ENCODE results near the gene ARHGEF2.

Gene ARHGEF2

GRCh38 chr1:155971910-155972809 lies 6.2 kb downstream of the ARHGEF2 start:
- Histone ChIP-seq H3K79me2 (ENCODE audit: insufficient read depth, low read length) (peaks cover 90% of the 10 kb centered on the region), H3F3A (ENCODE audit: insufficient read depth) (peaks cover 4% of the 10 kb centered on the region; the same call in 1 of the 2 replicates), H2AFZ (ENCODE audit: low read depth, low read length, severe bottlenecking) (no peak overlapping the region), H3K4me3 (ENCODE audit: insufficient read depth, low read length, poor library complexity, severe bottlenecking) (no peak overlapping the region), H3K4me2 (ENCODE audit: low read depth, low read length, poor library complexity, severe bottlenecking) (peak overlapping the region; percentile 15), H3K9ac (ENCODE audit: low read length) (no peak overlapping the region), H3K27me3 (ENCODE audit: low read length) (no peaks in the 10 kb centered on the region), H3K27ac (ENCODE audit: low read depth, low read length) (no peak overlapping the region), H3K9me2 (replicated peaks; ENCODE audit: insufficient read depth, low read length) (no peaks in the 10 kb centered on the region), H4K20me1 (ENCODE audit: low read depth, low read length) (no peaks in the 10 kb centered on the region; the same call in 1 of the 2 replicates), H3K36me3 (ENCODE audit: low read length) (0 out of 2 replicates have a peak, but pooled peaks cover 3% of the 10 kb centered on the region), H3K9me3 (ENCODE audit: insufficient read depth, low read length) (no peaks in the 10 kb centered on the region)
- no peak for TF ChIP-seq EZH2phosphoT487 (conservative IDR thresholded peaks at IDR 0.05; ENCODE audit: low read length)
- no peak for TF ChIP-seq CTCF (IDR thresholded peaks at IDR 0.05; ENCODE audit: insufficient read depth, low read length, poor library complexity, severe bottlenecking)

DNA sequence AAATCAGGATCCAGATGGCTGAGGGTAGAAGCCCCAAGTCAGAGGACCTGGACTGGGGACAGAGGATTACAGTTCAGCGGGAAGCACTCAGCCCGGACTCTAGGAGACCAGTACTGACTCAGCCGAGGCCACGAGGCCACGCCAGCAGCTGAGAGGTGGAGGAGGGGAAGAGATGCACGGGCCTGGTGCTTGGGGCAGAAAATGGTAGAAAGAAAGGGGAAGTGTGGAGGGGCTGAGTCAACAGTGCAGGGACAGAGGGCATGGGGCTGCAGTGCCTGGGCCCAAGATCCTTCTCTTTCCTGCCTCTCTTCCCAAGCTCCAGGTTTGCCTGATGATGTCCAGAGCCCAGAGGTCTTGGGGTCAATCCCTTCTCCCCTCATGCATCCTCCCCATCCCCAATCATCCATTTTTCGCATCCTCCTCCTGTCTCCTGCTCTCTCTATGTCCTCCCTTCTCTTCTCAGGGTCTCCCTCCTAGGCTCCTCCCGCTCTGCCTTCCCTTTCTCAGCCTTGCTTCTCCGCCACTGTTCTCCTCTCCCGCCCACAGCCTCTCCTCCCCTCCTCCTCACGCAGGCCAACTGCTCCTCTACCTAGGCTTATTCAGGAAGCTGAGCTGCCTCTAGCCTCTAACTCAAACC lies 7.7 kb downstream of the ARHGEF2 start:
- H3K9ac ChIP-seq (ENCODE audit: low read length), result peak overlapping the region; percentile 39
- H3K36me3 ChIP-seq (ENCODE audit: low read length), result 0 out of 2 replicates have a peak, but pooled peaks cover 3% of the 10 kb centered on the region
- H4K20me1 ChIP-seq (ENCODE audit: low read depth, low read length), result no peaks in the 10 kb centered on the region; the same call in 1 of the 2 replicates
- no peaks in the 10 kb centered on the region for H3K9me3 ChIP-seq (ENCODE audit: insufficient read depth, low read length)
- peak overlapping the region; percentile 43 for H3K4me2 ChIP-seq (ENCODE audit: low read depth, low read length, poor library complexity, severe bottlenecking)
- no peaks in the 10 kb centered on the region for H3F3A ChIP-seq (ENCODE audit: insufficient read depth)
- H3K79me2 ChIP-seq (ENCODE audit: insufficient read depth, low read length), result peaks cover 75% of the 10 kb centered on the region
- TF ChIP-seq EZH2phosphoT487 (conservative IDR thresholded peaks at IDR 0.05; ENCODE audit: low read length), result no peak
- TF ChIP-seq CTCF (IDR thresholded peaks at IDR 0.05; ENCODE audit: insufficient read depth, low read length, poor library complexity, severe bottlenecking), result no peak
- H3K27ac ChIP-seq (ENCODE audit: low read depth, low read length), result peak overlapping the region; percentile 71
- no peak overlapping the region for H2AFZ ChIP-seq (ENCODE audit: low read depth, low read length, severe bottlenecking)
- no peaks in the 10 kb centered on the region for H3K9me2 ChIP-seq (replicated peaks; ENCODE audit: insufficient read depth, low read length)
- H3K27me3 ChIP-seq (ENCODE audit: low read length), result no peaks in the 10 kb centered on the region
- H3K4me3 ChIP-seq (ENCODE audit: insufficient read depth, low read length, poor library complexity, severe bottlenecking), result no peak overlapping the region

DNA sequence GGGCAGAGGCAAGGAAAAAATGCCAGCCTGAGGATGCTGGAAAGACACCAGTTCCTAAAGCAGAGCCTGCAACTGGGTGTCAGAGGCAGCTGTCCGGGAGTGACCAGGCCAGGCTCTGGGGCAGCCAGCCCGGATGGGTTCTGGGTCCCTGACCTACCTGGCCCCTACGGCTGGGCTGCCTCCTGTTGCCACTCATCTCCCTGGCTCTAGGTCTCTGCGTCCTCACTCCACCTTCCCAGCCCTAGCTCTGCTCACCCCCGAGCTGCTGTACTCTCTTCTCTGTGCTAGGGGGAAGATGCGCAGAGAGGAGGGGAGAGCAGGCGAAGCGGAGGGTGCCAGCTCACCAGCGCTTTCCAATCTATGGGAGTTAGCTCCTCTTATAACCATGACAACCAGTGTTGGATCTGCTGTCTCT lies 9.0 kb downstream of the ARHGEF2 start:
- Histone ChIP-seq H3K27ac (ENCODE audit: low read depth, low read length) (no peak overlapping the region), H3K9me3 (ENCODE audit: insufficient read depth, low read length) (no peaks in the 10 kb centered on the region), H3K4me3 (ENCODE audit: insufficient read depth, low read length, poor library complexity, severe bottlenecking) (no peak overlapping the region), H2AFZ (ENCODE audit: low read depth, low read length, severe bottlenecking) (no peak overlapping the region), H4K20me1 (ENCODE audit: low read depth, low read length) (no peaks in the 10 kb centered on the region; the same call in 1 of the 2 replicates), H3F3A (ENCODE audit: insufficient read depth) (no peaks in the 10 kb centered on the region), H3K27me3 (ENCODE audit: low read length) (no peaks in the 10 kb centered on the region), H3K9ac (ENCODE audit: low read length) (no peak overlapping the region), H3K79me2 (ENCODE audit: insufficient read depth, low read length) (peaks cover 62% of the 10 kb centered on the region), H3K4me2 (ENCODE audit: low read depth, low read length, poor library complexity, severe bottlenecking) (no peak overlapping the region), H3K36me3 (ENCODE audit: low read length) (0 out of 2 replicates have a peak, but pooled peaks cover 3% of the 10 kb centered on the region), H3K9me2 (replicated peaks; ENCODE audit: insufficient read depth, low read length) (no peaks in the 10 kb centered on the region)
- TF ChIP-seq EZH2phosphoT487 (conservative IDR thresholded peaks at IDR 0.05; ENCODE audit: low read length) (no peak), CTCF (IDR thresholded peaks at IDR 0.05; ENCODE audit: insufficient read depth, low read length, poor library complexity, severe bottlenecking) (no peak)

Data from SU-DHL-6 (cell line).